GM12801 (cell line): ENCODE data around the gene TRPM8.

Experiments used
- TF ChIP-seq, protein P1 (sequence below): IDR thresholded peaks from one replicate; pipeline ENCODE4 v1.5.1; 2011; ENCODE audit warnings: control low read depth; ENCODE audit not compliant: insufficient read length; ENCODE audit errors: extremely low read depth

Gene TRPM8

GRCh38 chr2:233952335-233952734 lies 35.2 kb downstream of the TRPM8 start:
- TF ChIP-seq, protein P1, sequence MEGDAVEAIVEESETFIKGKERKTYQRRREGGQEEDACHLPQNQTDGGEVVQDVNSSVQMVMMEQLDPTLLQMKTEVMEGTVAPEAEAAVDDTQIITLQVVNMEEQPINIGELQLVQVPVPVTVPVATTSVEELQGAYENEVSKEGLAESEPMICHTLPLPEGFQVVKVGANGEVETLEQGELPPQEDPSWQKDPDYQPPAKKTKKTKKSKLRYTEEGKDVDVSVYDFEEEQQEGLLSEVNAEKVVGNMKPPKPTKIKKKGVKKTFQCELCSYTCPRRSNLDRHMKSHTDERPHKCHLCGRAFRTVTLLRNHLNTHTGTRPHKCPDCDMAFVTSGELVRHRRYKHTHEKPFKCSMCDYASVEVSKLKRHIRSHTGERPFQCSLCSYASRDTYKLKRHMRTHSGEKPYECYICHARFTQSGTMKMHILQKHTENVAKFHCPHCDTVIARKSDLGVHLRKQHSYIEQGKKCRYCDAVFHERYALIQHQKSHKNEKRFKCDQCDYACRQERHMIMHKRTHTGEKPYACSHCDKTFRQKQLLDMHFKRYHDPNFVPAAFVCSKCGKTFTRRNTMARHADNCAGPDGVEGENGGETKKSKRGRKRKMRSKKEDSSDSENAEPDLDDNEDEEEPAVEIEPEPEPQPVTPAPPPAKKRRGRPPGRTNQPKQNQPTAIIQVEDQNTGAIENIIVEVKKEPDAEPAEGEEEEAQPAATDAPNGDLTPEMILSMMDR = no peak

DNA sequence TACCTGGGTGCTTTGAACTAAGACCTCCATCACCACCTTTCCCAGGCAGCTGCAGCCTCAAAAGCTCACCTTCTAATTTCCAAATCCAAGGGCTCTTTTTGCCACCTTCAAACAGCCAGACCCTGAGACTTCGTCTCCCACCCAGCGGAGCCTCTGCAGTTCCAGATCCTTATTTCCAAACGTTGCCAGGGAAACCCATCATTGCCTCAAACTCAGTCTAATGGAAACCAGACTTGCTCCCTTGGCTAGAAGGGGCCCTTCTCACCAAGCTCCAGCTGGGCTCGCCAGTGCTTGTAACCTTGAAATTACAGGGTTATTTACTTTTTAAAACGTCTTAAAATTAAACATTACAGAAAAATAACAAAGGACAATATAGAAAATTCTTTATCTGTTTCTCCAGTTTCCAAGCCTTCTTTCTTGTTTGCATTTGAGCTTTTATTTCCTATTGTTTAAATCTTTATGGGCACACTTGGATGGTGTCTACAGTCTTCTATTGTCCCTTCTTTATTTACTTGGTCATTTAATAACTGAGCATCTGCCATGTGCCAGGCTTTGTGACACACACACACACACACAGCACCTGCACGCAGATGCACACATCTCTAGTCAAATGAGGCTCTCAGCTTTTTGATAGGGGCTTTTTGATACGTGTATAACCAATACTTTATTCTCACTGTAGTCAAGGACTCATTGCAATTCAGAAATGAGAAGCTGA lies 36.1 kb downstream of the TRPM8 start:
- TF ChIP-seq, protein P1 = no peak

DNA sequence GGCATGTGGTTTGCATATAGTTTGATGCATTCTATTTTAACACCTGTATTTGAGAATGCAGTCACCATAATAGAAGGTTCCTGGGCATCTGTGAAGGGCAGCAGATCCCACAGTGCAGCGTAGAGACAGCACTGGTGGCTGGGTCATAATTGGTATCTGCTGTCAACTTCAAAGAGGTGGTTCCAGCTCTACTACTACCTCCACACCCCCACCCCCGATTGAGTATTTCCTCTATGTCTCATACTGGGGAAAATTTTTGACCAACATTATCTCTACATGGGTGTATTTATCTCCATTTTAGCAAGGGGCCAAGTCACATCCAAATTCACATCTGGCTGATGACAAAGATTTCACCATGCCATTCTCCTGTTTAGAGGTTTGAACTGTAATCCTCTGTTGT lies 43.0 kb downstream of the TRPM8 start:
- TF ChIP-seq, protein P1 = no peak

GRCh38 chr2:233961905-233962304 lies 44.7 kb downstream of the TRPM8 start:
- TF ChIP-seq, protein P1 = no peak

- TF ChIP-seq, protein P1 = no peak
Measured at GRCh38 chr2:233964581-233964980, 47.4 kb downstream of the TRPM8 start.

- TF ChIP-seq, protein P1 = no peak
Measured at GRCh38 chr2:233965032-233965603, 47.9 kb downstream of the TRPM8 start.

DNA sequence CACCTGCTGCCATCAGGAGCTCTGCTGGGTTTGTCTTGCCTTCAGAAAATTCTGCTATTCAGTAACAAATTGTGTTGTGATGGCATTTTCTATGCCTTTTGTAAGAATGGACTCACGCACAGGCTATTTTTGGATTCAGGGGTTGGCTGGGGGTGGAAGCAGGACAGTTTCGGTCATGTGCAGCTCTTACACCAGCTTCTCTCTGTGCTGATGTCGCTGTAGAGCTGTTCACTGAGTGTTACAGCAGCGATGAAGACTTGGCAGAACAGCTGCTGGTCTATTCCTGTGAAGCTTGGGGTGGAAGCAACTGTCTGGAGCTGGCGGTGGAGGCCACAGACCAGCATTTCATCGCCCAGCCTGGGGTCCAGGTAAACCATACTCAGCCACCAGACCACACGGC lies 49.2 kb downstream of the TRPM8 start:
- TF ChIP-seq, protein P1 = no peak
